ENCODE measurements around the gene ASMT. TPM values are rescaled to one million over a fixed set of nuclear protein-coding genes. Genes with fewer than 3 reads are reported as not detected.
"Not testable (repeated sequence)": the region's sequence is repeated elsewhere in the genome, so short reads cannot be mapped to it uniquely, and the experiment has no call there.

Gene ASMT
- total and polyA plus RNA-seq, 9 donors: 0.07 to 0.89 (median 0.15) TPM; not detected in 5

GRCh38 chrX:1649621-1650020 is 34.8 kb downstream of the ASMT start:
- WGBS (ENCODE audit: insufficient coverage): 17% methylated on average over 1 of the region's 8 CpGs
- peaks cover 11% of the 10 kb centered on the region for H3K9me3 ChIP-seq (replicated peaks; ENCODE audit: control insufficient read depth, low read depth, low read length)
- H3K4me3 ChIP-seq (ENCODE audit: low read length): no peak overlapping the region
- H3K27me3 ChIP-seq (ENCODE audit: control insufficient read depth, insufficient read depth, low read length): peaks cover 4% of the 10 kb centered on the region
- DNase-seq: no peak
- no peaks in the 10 kb centered on the region for H3K4me1 ChIP-seq (ENCODE audit: control insufficient read depth, insufficient read depth, low read length)
- no peak overlapping the region for H3K27ac ChIP-seq (ENCODE audit: low read length)
- H3K36me3 ChIP-seq (ENCODE audit: control insufficient read depth, insufficient read depth, low read length): no peaks in the 10 kb centered on the region

GRCh38 chrX:1652011-1652811 is 37.4 kb downstream of the ASMT start:
- 51% methylated on average over 17 of the region's 25 CpGs for WGBS (ENCODE audit: insufficient coverage)
- peak; percentile 40 for DNase-seq
- not testable (repeated sequence) for H3K36me3 ChIP-seq (ENCODE audit: control insufficient read depth, insufficient read depth, low read length)

GRCh38 chrX:1656379-1656778 is 41.5 kb downstream of the ASMT start:
- Histone ChIP-seq H3K36me3 (ENCODE audit: control insufficient read depth, insufficient read depth, low read length) (no peaks in the 10 kb centered on the region), H3K4me3 (ENCODE audit: low read length) (no peak overlapping the region), H3K27me3 (ENCODE audit: control insufficient read depth, insufficient read depth, low read length) (peaks cover 6% of the 10 kb centered on the region), H3K9me3 (replicated peaks; ENCODE audit: control insufficient read depth, low read depth, low read length) (no peaks in the 10 kb centered on the region), H3K4me1 (ENCODE audit: control insufficient read depth, insufficient read depth, low read length) (no peaks in the 10 kb centered on the region), H3K27ac (ENCODE audit: low read length) (no peak overlapping the region)
- WGBS (ENCODE audit: insufficient coverage): no CpG with 5 or more reads among the region's 14 CpGs
- DNase-seq: no peak

More at GRCh38 chrX:1652011-1652811, 37.4 kb downstream of the ASMT start:
- H3K4me3 ChIP-seq (ENCODE audit: low read length); H3K9me3 ChIP-seq (replicated peaks; ENCODE audit: control insufficient read depth, low read depth, low read length); H3K4me1 ChIP-seq (ENCODE audit: control insufficient read depth, insufficient read depth, low read length); H3K27ac ChIP-seq (ENCODE audit: low read length); H3K27me3 ChIP-seq (ENCODE audit: control insufficient read depth, insufficient read depth, low read length): not testable (repeated sequence)

GRCh38 chrX:1657367-1658070 is 42.7 kb downstream of the ASMT start:
- peak; percentile 15 for DNase-seq
- 0% methylated on average over 6 of the region's 13 CpGs for WGBS (ENCODE audit: insufficient coverage)
- H3K27ac ChIP-seq (ENCODE audit: low read length): no peak overlapping the region

GRCh38 chrX:1658071-1658491 is 43.2 kb downstream of the ASMT start:
- no peak overlapping the region for H3K4me3 ChIP-seq (ENCODE audit: low read length)
- no peak for DNase-seq
- 8% methylated on average over 4 of the region's 14 CpGs for WGBS (ENCODE audit: insufficient coverage)
- no peak overlapping the region for H3K27ac ChIP-seq (ENCODE audit: low read length)
- no peaks in the 10 kb centered on the region for H3K36me3 ChIP-seq (ENCODE audit: control insufficient read depth, insufficient read depth, low read length)
- no peaks in the 10 kb centered on the region for H3K9me3 ChIP-seq (replicated peaks; ENCODE audit: control insufficient read depth, low read depth, low read length)
- no peaks in the 10 kb centered on the region for H3K4me1 ChIP-seq (ENCODE audit: control insufficient read depth, insufficient read depth, low read length)
- H3K27me3 ChIP-seq (ENCODE audit: control insufficient read depth, insufficient read depth, low read length): peaks cover 6% of the 10 kb centered on the region

More at GRCh38 chrX:1657367-1658070, 42.7 kb downstream of the ASMT start:
- H3K4me1 ChIP-seq (ENCODE audit: control insufficient read depth, insufficient read depth, low read length): no peaks in the 10 kb centered on the region
- no peaks in the 10 kb centered on the region for H3K9me3 ChIP-seq (replicated peaks; ENCODE audit: control insufficient read depth, low read depth, low read length)
- no peak overlapping the region for H3K4me3 ChIP-seq (ENCODE audit: low read length)
- peaks cover 6% of the 10 kb centered on the region for H3K27me3 ChIP-seq (ENCODE audit: control insufficient read depth, insufficient read depth, low read length)
- H3K36me3 ChIP-seq (ENCODE audit: control insufficient read depth, insufficient read depth, low read length): no peaks in the 10 kb centered on the region

- no peak overlapping the region for H3K27ac ChIP-seq (ENCODE audit: low read length)
- 92% methylated on average over 30 of the region's 34 CpGs for WGBS (ENCODE audit: insufficient coverage)
- no peak for DNase-seq
- H3K9me3 ChIP-seq (replicated peaks; ENCODE audit: control insufficient read depth, low read depth, low read length): no peaks in the 10 kb centered on the region
- H3K4me1 ChIP-seq (ENCODE audit: control insufficient read depth, insufficient read depth, low read length): no peaks in the 10 kb centered on the region
- H3K4me3 ChIP-seq (ENCODE audit: low read length): no peak overlapping the region
- H3K36me3 ChIP-seq (ENCODE audit: control insufficient read depth, insufficient read depth, low read length): no peaks in the 10 kb centered on the region
- peaks cover 6% of the 10 kb centered on the region for H3K27me3 ChIP-seq (ENCODE audit: control insufficient read depth, insufficient read depth, low read length)
These were observed 45.0 kb downstream of the ASMT start for GRCh38 chrX:1659664-1660461.

GRCh38 chrX:1661048-1661921 is 46.4 kb downstream of the ASMT start:
- Histone ChIP-seq H3K27ac (ENCODE audit: low read length) (no peak overlapping the region), H3K4me3 (ENCODE audit: low read length) (peak overlapping the region; percentile 10), H3K9me3 (replicated peaks; ENCODE audit: control insufficient read depth, low read depth, low read length) (no peaks in the 10 kb centered on the region), H3K27me3 (ENCODE audit: control insufficient read depth, insufficient read depth, low read length) (peaks cover 6% of the 10 kb centered on the region), H3K36me3 (ENCODE audit: control insufficient read depth, insufficient read depth, low read length) (no peaks in the 10 kb centered on the region), H3K4me1 (ENCODE audit: control insufficient read depth, insufficient read depth, low read length) (no peaks in the 10 kb centered on the region)
- 66% methylated on average over 12 of the region's 16 CpGs for WGBS (ENCODE audit: insufficient coverage)
- DNase-seq: peak; percentile 22

- Histone ChIP-seq H3K4me3 (ENCODE audit: low read length) (peak overlapping the region; percentile 10), H3K9me3 (replicated peaks; ENCODE audit: control insufficient read depth, low read depth, low read length) (no peaks in the 10 kb centered on the region), H3K4me1 (ENCODE audit: control insufficient read depth, insufficient read depth, low read length) (no peaks in the 10 kb centered on the region), H3K27ac (ENCODE audit: low read length) (no peak overlapping the region), H3K27me3 (ENCODE audit: control insufficient read depth, insufficient read depth, low read length) (peaks cover 6% of the 10 kb centered on the region), H3K36me3 (ENCODE audit: control insufficient read depth, insufficient read depth, low read length) (no peaks in the 10 kb centered on the region)
- 86% methylated on average over 10 of the region's 15 CpGs for WGBS (ENCODE audit: insufficient coverage)
- no peak for DNase-seq
These were observed 47.0 kb downstream of the ASMT start for GRCh38 chrX:1661922-1662221.

- Histone ChIP-seq H3K4me3 (ENCODE audit: low read length) (no peak overlapping the region), H3K27ac (ENCODE audit: low read length) (no peak overlapping the region), H3K36me3 (ENCODE audit: control insufficient read depth, insufficient read depth, low read length) (no peaks in the 10 kb centered on the region), H3K4me1 (ENCODE audit: control insufficient read depth, insufficient read depth, low read length) (no peaks in the 10 kb centered on the region), H3K9me3 (replicated peaks; ENCODE audit: control insufficient read depth, low read depth, low read length) (no peaks in the 10 kb centered on the region), H3K27me3 (ENCODE audit: control insufficient read depth, insufficient read depth, low read length) (no peaks in the 10 kb centered on the region)
- 89% methylated on average over 6 of the region's 6 CpGs for WGBS (ENCODE audit: insufficient coverage)
- no peak for DNase-seq
These were observed 52.7 kb downstream of the ASMT start for GRCh38 chrX:1667566-1667965.

Data from muscle of leg (tissue), 11 donors.